ENCODE measurements around the gene ZNF474.

Gene ZNF474

GRCh38 chr5:122124766-122125165 lies 4.6 kb upstream of the ZNF474 start:
- no peak for TF ChIP-seq CTCF (IDR thresholded peaks at IDR 0.05; ENCODE audit: insufficient read depth, low read length)
- no peak for TF ChIP-seq POLR2AphosphoS5 (IDR thresholded peaks at IDR 0.05; ENCODE audit: low read depth)
- no peak for TF ChIP-seq GABPA (IDR thresholded peaks at IDR 0.05; ENCODE audit: low read depth)
- TF ChIP-seq SPI1 (IDR thresholded peaks at IDR 0.05; ENCODE audit: borderline replicate concordance, low read depth): no peak
- Histone ChIP-seq H3K27me3 (ENCODE audit: insufficient read depth, poor library complexity, severe bottlenecking) (no peaks in the 10 kb centered on the region), H3K27ac (replicated peaks) (no peak overlapping the region), H3K4me3 (replicated peaks; ENCODE audit: insufficient read depth, low read length) (no peak overlapping the region)
- DNase-seq (ENCODE audit: low read depth in 1 of 2, low spot score in 1 of 2): no peak

- no peak for DNase-seq (ENCODE audit: low read depth in 1 of 2, low spot score in 1 of 2)
- Histone ChIP-seq H3K27me3 (ENCODE audit: insufficient read depth, poor library complexity, severe bottlenecking) (no peaks in the 10 kb centered on the region), H3K4me3 (replicated peaks; ENCODE audit: insufficient read depth, low read length) (no peak overlapping the region), H3K27ac (replicated peaks) (no peak overlapping the region)
- no peak for TF ChIP-seq GABPA (IDR thresholded peaks at IDR 0.05; ENCODE audit: low read depth)
These were observed 3.1 kb upstream of the ZNF474 start for GRCh38 chr5:122126177-122126755.

GRCh38 chr5:122126756-122127321 lies 2.5 kb upstream of the ZNF474 start:
- Histone ChIP-seq H3K27ac (replicated peaks) (no peak overlapping the region), H3K4me3 (replicated peaks; ENCODE audit: insufficient read depth, low read length) (no peak overlapping the region), H3K27me3 (ENCODE audit: insufficient read depth, poor library complexity, severe bottlenecking) (no peaks in the 10 kb centered on the region)
- DNase-seq (ENCODE audit: low read depth in 1 of 2, low spot score in 1 of 2): no peak
- TF ChIP-seq REST (IDR thresholded peaks at IDR 0.05; ENCODE audit: insufficient replicate concordance, low read depth) (no peak), CTCF (IDR thresholded peaks at IDR 0.05; ENCODE audit: insufficient read depth, low read length) (no peak), SPI1 (IDR thresholded peaks at IDR 0.05; ENCODE audit: borderline replicate concordance, low read depth) (no peak), GABPA (IDR thresholded peaks at IDR 0.05; ENCODE audit: low read depth) (no peak), POLR2AphosphoS5 (IDR thresholded peaks at IDR 0.05; ENCODE audit: low read depth) (no peak)

GRCh38 chr5:122130152-122130551 lies 806 bp downstream of the ZNF474 start:
- no peak overlapping the region for H3K27ac ChIP-seq (replicated peaks)
- no peak for TF ChIP-seq CTCF (IDR thresholded peaks at IDR 0.05; ENCODE audit: insufficient read depth, low read length)
- no peak for TF ChIP-seq GABPA (IDR thresholded peaks at IDR 0.05; ENCODE audit: low read depth)
- TF ChIP-seq SPI1 (IDR thresholded peaks at IDR 0.05; ENCODE audit: borderline replicate concordance, low read depth): no peak
- no peak for TF ChIP-seq POLR2AphosphoS5 (IDR thresholded peaks at IDR 0.05; ENCODE audit: low read depth)
- TF ChIP-seq REST (IDR thresholded peaks at IDR 0.05; ENCODE audit: insufficient replicate concordance, low read depth): no peak
- no peak for DNase-seq (ENCODE audit: low read depth in 1 of 2, low spot score in 1 of 2)

More at GRCh38 chr5:122130152-122130551, 806 bp downstream of the ZNF474 start:
- Histone ChIP-seq H3K27me3 (ENCODE audit: insufficient read depth, poor library complexity, severe bottlenecking) (no peaks in the 10 kb centered on the region), H3K4me3 (replicated peaks; ENCODE audit: insufficient read depth, low read length) (no peak overlapping the region)
